ENCODE data around the gene CAMK2D.

The CAMK2D gene

DNA sequence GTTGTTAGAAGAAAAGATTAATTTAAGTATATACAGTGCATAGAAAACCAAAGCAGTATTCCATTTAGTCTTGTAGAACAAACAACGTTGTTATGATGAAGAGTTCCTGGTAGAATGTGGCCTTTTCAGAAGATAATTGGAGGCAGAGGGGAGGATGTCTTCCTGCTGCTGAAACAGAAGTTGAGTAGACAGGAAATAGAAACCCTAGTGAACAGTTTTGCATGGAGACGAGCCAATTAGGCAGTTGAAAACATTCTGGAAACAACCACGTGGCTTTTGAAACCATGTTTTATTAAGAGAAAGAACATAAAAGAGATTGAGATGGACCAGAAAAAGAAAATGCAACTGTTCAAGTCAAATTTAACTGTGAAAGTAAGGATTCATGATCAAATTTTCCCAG lies 325.2 kb downstream of the CAMK2D start:
- H3K27ac ChIP-seq = no peak overlapping the region
- TF ChIP-seq, protein P1, sequence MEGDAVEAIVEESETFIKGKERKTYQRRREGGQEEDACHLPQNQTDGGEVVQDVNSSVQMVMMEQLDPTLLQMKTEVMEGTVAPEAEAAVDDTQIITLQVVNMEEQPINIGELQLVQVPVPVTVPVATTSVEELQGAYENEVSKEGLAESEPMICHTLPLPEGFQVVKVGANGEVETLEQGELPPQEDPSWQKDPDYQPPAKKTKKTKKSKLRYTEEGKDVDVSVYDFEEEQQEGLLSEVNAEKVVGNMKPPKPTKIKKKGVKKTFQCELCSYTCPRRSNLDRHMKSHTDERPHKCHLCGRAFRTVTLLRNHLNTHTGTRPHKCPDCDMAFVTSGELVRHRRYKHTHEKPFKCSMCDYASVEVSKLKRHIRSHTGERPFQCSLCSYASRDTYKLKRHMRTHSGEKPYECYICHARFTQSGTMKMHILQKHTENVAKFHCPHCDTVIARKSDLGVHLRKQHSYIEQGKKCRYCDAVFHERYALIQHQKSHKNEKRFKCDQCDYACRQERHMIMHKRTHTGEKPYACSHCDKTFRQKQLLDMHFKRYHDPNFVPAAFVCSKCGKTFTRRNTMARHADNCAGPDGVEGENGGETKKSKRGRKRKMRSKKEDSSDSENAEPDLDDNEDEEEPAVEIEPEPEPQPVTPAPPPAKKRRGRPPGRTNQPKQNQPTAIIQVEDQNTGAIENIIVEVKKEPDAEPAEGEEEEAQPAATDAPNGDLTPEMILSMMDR (conservative IDR thresholded peaks at IDR 0.05) = no peak

DNA sequence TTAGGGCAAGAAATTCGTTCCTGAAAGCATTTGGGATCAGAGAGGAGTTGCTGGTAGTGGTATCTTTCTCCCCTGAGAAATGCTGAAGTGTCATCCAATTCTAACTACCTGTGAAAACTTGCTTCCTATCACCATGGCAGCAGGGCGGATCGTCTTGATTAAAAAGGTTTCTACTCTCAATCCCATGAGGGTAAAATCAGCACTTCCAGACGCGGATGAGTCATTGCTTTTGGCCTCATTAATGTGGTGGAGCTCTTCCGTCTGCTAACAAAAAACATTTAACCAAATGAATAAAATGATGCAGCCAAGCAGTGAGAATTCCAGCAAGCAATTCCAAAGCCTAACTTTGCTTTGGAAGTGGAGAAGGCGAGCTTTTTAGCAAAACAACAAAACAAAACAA lies 325.6 kb downstream of the CAMK2D start:
- TF ChIP-seq, protein P1 (conservative IDR thresholded peaks at IDR 0.05) = no peak
- no peak overlapping the region for H3K27ac ChIP-seq

- TF ChIP-seq, protein P1 (conservative IDR thresholded peaks at IDR 0.05) = no peak
- no peak overlapping the region for H3K27ac ChIP-seq
Observed at GRCh38 chr4:113434247-113434587, 327.3 kb downstream of the CAMK2D start.

DNA sequence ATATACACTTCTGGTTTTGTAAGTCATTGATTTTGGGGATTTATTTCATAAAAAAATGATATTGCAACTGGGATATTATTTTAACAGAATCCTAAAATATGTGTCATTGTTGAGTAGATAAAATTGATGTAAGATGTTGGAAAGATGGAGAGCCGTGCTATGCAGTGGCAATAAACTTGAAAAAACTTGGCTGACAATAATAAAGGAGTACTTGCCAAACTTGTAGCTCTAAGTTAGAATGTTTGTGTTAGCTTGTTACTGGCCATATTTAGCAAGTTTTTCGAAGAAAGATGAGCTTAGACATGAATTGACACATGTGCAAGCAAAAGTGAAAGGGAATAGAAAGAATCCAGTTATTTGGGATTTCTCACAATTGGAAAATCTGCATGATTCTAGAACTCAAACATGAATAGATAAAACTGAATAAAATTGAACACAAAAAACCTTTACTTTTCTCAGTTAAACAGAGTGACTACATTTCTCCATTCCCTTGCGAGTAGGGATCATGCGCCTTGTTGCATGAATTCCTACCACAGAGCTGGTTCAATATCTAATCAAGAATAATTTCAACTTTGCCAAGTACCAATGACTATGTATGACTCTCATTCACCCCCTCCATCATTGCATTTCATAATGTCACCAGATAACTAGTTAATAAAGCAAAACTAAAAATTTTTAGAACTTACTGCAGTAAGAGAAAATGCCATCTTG lies 327.8 kb downstream of the CAMK2D start:
- TF ChIP-seq, protein P1 (conservative IDR thresholded peaks at IDR 0.05) = no peak
- no peak overlapping the region for H3K27ac ChIP-seq

DNA sequence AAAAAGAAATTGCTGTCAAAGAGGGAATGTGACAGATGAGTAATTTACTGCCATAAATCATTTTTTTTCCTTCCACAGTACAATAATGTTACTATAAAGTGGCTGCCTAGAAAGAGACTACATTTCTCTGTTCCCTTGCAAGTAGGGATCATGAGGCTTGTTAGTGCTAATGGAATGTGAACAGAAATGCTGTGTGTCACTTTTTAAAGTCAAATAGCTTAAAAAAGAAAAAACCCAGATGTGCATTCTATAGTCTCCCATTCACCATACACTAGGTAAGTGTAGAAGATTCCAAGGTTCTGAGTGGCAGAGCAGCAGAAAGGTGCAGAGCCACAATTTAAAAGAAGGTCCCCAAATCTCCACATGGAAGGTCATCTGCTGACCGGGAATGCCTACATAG lies 328.4 kb downstream of the CAMK2D start:
- TF ChIP-seq, protein P1 (conservative IDR thresholded peaks at IDR 0.05) = no peak
- no peak overlapping the region for H3K27ac ChIP-seq

DNA sequence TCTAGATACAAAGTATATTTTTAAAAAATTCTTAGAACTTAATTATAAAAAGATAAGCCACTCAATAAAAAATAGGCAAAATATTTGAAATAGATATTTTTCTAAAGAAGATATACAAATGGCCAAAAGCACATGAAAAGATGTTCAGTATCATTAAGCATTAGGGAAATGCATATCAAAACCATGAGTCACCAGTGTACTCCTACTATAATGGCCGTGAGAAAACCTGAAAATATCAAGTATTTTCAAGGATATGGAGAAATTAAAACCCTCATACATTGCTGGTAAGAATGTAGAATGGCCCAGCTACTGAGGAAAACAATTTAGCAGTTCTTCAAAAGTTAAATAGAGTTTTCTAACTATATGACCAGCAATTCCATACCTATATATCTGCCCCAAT lies 337.9 kb downstream of the CAMK2D start:
- H3K27ac ChIP-seq = no peak overlapping the region
- TF ChIP-seq, protein P1 (conservative IDR thresholded peaks at IDR 0.05) = no peak

- H3K27ac ChIP-seq = no peak overlapping the region
- TF ChIP-seq, protein P1 (conservative IDR thresholded peaks at IDR 0.05) = no peak
Observed at GRCh38 chr4:113420938-113421337, 340.6 kb downstream of the CAMK2D start.

Data from VCaP (cell line).